ENCODE results near the gene MACROH2A1. TPM values are rescaled to one million over a fixed set of nuclear protein-coding genes. Genes with fewer than 3 reads are reported as not detected.

The MACROH2A1 gene
- polyA plus RNA-seq, 1 of the 3 experiments (the other 2 are of a cell fraction) = 165 TPM

GRCh38 chr5:135312255-135312935 lies 86.6 kb downstream of the MACROH2A1 start:
- WGBS (ENCODE audit: low lambda C conversion rate) = 97% methylated on average over 10 of the region's 10 CpGs
- POLR2A ChIA-PET = no interaction called here
- Histone ChIP-seq H3K4me1 (ENCODE audit: control insufficient read depth in 1 of 2, insufficient read depth in 2 of 2, low read depth in 1 of 2, low read length in 1 of 2) (peaks cover 0 to 3% of the 10 kb centered on the region in 2 experiments; a peak in 1 of 4 replicates), H3K9me2 (no peaks in the 10 kb centered on the region), H3K79me2 (ENCODE audit: insufficient read depth) (no peaks in the 10 kb centered on the region), H4K20me1 (ENCODE audit: insufficient read depth) (no peaks in the 10 kb centered on the region), H2AFZ (ENCODE audit: low read depth) (no peak overlapping the region), H3K36me3 (replicated peaks in 1 of 2; ENCODE audit: control insufficient read depth in 1 of 2, insufficient read depth in 2 of 2, low read length in 1 of 2) (no peaks in the 10 kb centered on the region), H3K27me3 (ENCODE audit: insufficient read depth) (no peaks in the 10 kb centered on the region), H3K4me3 (ENCODE audit: low read depth in 2 of 2, low read length in 1 of 2) (no peak overlapping the region), H3K9ac (no peak overlapping the region), H3K9me3 (no peaks in the 10 kb centered on the region), H3K27ac (ENCODE audit: low read depth in 2 of 2, low read length in 1 of 2) (no peak overlapping the region), H3K4me2 (no peak overlapping the region), H3F3A (replicated peaks; ENCODE audit: insufficient read depth) (no peaks in the 10 kb centered on the region)
- DNase-seq = no peak
- CTCF ChIA-PET = interaction anchor here (1.0 to 2.4 kb wide), 3 partner anchors 20 to 143 kb away, joined by 3 to 9 read pairs (median 4); no protein-coding TSS in a partner anchor
- TF ChIP-seq RCOR1 (IDR thresholded peaks at IDR 0.05; ENCODE audit: low read length) (no peak), YY1 (IDR thresholded peaks at IDR 0.05; ENCODE audit: low read depth) (no peak), CTCF (IDR thresholded peaks at IDR 0.05) (no peak), USF2 (IDR thresholded peaks at IDR 0.05; ENCODE audit: borderline replicate concordance, low read depth, low read length) (no peak), ELF1 (IDR thresholded peaks at IDR 0.05) (no peak), JUND (IDR thresholded peaks at IDR 0.05) (no peak), FOXM1 (IDR thresholded peaks at IDR 0.05; ENCODE audit: low read depth) (no peak), MXI1 (IDR thresholded peaks at IDR 0.05; ENCODE audit: low read depth, low read length) (no peak), FOSL2 (IDR thresholded peaks at IDR 0.05; ENCODE audit: borderline replicate concordance, low read depth) (no peak), MEF2A (IDR thresholded peaks at IDR 0.05; ENCODE audit: borderline replicate concordance, low read depth) (no peak), RFX5 (IDR thresholded peaks at IDR 0.05; ENCODE audit: low read length) (no peak), USF1 (IDR thresholded peaks at IDR 0.05; ENCODE audit: borderline replicate concordance, low read depth) (no peak), TEAD4 (IDR thresholded peaks at IDR 0.05; ENCODE audit: borderline replicate concordance, insufficient read depth) (no peak)

GRCh38 chr5:135310328-135310989 lies 88.6 kb downstream of the MACROH2A1 start:
- Histone ChIP-seq H4K20me1 (ENCODE audit: insufficient read depth) (no peaks in the 10 kb centered on the region), H3K9me3 (no peaks in the 10 kb centered on the region), H3K9me2 (no peaks in the 10 kb centered on the region), H3K27ac (ENCODE audit: low read depth in 2 of 2, low read length in 1 of 2) (no peak overlapping the region), H3K4me1 (ENCODE audit: control insufficient read depth in 1 of 2, insufficient read depth in 2 of 2, low read depth in 1 of 2, low read length in 1 of 2) (peaks cover 0 to 3% of the 10 kb centered on the region in 2 experiments; a peak in 1 of 4 replicates), H3F3A (replicated peaks; ENCODE audit: insufficient read depth) (no peaks in the 10 kb centered on the region), H3K4me3 (ENCODE audit: low read depth in 2 of 2, low read length in 1 of 2) (no peak overlapping the region), H3K27me3 (ENCODE audit: insufficient read depth) (no peaks in the 10 kb centered on the region), H3K36me3 (replicated peaks in 1 of 2; ENCODE audit: control insufficient read depth in 1 of 2, insufficient read depth in 2 of 2, low read length in 1 of 2) (no peaks in the 10 kb centered on the region), H3K79me2 (ENCODE audit: insufficient read depth) (no peaks in the 10 kb centered on the region), H3K9ac (no peak overlapping the region), H2AFZ (ENCODE audit: low read depth) (no peak overlapping the region), H3K4me2 (no peak overlapping the region)
- no peak for DNase-seq
- 78% methylated on average over 5 of the region's 5 CpGs for WGBS (ENCODE audit: low lambda C conversion rate)
- ChIA-PET POLR2A (no interaction called here), CTCF (interaction anchor here (1.0 kb wide), 1 partner anchor 147 kb away, joined by 3 read pairs; no protein-coding TSS in a partner anchor)
- TF ChIP-seq EZH2phosphoT487 (IDR thresholded peaks at IDR 0.05; ENCODE audit: borderline replicate concordance, low read depth) (no peak), NRF1 (IDR thresholded peaks at IDR 0.05; ENCODE audit: low read depth, low read length) (no peak), RAD21 (IDR thresholded peaks at IDR 0.05; ENCODE audit: low read length) (no peak), FOXJ3 (CRISPR knock-in tag; IDR thresholded peaks at IDR 0.05) (no peak), FOXM1 (IDR thresholded peaks at IDR 0.05; ENCODE audit: low read depth) (no peak), SIN3A (IDR thresholded peaks at IDR 0.05; ENCODE audit: borderline replicate concordance, low read depth, low read length) (no peak), USF1 (IDR thresholded peaks at IDR 0.05; ENCODE audit: borderline replicate concordance, low read depth) (no peak), USF2 (IDR thresholded peaks at IDR 0.05; ENCODE audit: borderline replicate concordance, low read depth, low read length) (no peak), CTCF (IDR thresholded peaks at IDR 0.05) (no peak), MXI1 (IDR thresholded peaks at IDR 0.05; ENCODE audit: low read depth, low read length) (no peak)

All from SK-N-SH (cell line).